Anterior cingulate cortex (tissue), 58 donors: ENCODE measurements around the gene KRTAP5-4.
"Not testable (repeated sequence)": the region's sequence is repeated elsewhere in the genome, so short reads cannot be mapped to it uniquely, and the experiment has no call there.

Source experiments
- DNase-seq, 58 donors: peaks; one replicate each; lab custom pipeline; 2025; lab: John Stamatoyannopoulos, UW

The KRTAP5-4 gene

DNA sequence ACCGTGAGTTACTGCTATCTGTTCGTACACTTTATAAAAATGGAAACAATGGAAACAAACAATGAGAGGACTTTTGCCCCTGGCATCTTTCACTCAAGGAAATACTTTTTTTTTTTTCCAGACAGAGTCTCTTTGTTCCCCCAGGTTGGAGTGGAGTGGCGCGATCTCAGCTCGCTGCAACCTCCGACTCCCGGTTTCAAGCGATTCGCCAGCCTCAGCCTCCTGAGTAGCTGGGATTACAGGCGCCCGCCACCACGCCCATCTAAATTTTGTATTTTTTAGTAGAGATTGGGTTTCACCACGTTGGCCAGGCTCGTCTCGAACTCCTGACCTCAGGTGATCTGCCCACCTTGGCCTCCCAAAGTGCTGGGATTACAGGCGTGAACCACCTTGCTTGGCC, 46.2 kb downstream of the KRTAP5-4 start:
- DNase-seq: not testable (repeated sequence)

DNA sequence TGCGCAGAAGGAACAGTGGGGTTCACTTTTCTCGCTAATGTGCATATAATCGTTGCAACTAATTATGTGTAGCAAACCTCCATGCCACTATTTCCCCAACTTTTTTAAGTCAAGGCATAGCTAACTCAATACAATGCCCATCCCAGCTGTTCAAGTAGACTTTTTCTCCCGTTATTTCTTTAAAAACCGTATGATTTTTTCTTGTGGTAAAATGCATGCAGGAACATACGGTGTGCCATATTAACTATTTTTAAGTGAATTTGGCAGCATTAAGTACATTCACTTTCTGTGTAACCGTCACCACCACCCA, 47.0 kb downstream of the KRTAP5-4 start:
- DNase-seq: no peak

DNA sequence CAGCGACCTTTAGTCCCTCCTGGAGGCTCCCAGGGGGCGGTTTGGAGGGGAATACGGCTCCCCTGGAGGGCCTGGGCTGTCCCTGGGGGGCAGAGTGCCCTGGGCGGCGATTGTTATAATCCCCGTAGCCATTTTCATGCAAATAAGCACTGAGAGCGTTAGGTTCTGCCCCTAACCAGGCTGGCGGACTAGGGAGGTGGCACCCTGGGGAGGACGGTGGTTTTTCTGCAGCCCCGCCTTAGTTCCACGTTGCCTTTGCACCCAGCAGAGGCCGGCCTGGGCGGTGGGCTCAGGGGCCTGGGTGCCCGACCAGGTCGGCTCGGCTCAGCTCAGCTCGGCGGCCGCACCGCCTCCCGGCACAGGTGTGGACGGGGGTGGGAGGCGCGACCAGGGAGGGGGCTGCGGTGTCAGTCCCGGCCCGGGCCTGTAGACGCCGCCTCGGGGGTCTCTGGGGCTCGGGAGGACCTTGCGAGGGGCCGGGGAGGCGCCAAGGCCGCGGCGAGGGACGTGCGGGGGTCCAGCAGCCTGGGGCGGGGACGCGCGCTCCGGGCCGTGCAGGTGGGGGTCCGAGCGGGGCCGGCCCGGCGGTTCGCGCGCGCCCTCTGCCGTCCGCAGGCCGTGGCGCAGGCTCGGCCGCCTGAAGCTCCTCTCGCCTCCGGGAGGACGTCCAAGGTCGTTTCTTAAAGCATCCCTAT, 47.6 kb downstream of the KRTAP5-4 start:
- peak in 35 of 58 donors; percentile 20 to 71 (median 50) for DNase-seq

DNA sequence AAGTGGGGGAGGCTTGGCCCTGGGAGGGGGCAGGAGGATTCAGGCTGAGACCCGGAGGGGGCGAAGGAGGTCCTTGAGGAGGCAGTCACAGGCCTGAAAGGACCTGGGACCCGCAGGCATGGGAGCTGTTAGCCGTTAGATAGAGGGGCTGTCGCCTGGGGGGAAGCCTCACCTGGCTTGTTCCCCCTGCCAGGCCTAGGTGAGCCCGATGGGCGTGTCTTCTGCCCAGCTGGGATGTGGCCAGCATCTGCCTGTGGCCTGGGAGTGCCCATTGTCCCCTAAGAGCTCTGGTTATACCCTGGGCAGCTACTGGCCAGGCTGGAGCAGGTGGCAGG, 48.1 kb downstream of the KRTAP5-4 start:
- DNase-seq: peak in 1 of 58 donors; percentile 49

DNA sequence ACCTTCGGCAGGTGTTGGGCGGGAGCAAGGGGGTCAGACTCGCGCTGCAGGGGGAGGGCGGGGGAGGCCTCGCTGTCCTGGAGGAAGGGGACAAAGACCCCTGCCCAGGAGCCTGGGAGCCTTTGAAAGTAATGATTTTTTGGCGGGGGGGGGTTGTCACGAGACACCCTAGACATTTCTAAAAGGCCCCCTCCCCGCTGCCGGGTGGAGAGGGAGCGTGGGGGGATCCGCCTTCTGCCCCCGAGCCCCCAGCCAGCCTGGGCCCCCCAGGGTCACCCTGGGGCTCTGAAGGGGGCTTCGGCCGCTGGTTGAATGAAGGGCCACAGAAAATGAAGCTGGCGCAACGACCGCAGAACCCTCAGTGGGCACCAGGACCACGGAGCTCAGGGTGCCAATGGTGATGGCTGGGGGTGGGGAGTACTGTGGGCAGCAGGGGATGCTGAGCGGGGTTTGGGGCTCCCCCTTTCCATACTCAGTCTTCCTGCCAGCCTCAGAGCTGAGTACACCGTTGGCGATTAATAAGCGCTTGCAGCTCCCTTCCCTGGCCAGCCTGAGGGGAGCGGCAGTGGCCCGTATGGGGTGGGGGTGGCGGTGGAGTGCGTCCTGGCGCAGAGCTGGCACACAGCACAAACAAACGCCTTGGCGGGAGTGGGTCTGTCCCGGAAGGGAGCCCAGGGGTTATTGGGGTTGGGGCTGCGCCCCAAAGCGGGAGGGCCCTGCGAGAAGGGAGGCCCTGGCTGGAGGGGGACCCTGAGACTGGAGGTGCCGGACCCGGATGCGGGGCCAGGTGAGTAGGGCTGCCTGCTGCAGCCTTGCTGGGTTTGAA, 48.6 kb downstream of the KRTAP5-4 start:
- peak in 20 of 58 donors; percentile 27 to 67 (median 40) for DNase-seq

DNA sequence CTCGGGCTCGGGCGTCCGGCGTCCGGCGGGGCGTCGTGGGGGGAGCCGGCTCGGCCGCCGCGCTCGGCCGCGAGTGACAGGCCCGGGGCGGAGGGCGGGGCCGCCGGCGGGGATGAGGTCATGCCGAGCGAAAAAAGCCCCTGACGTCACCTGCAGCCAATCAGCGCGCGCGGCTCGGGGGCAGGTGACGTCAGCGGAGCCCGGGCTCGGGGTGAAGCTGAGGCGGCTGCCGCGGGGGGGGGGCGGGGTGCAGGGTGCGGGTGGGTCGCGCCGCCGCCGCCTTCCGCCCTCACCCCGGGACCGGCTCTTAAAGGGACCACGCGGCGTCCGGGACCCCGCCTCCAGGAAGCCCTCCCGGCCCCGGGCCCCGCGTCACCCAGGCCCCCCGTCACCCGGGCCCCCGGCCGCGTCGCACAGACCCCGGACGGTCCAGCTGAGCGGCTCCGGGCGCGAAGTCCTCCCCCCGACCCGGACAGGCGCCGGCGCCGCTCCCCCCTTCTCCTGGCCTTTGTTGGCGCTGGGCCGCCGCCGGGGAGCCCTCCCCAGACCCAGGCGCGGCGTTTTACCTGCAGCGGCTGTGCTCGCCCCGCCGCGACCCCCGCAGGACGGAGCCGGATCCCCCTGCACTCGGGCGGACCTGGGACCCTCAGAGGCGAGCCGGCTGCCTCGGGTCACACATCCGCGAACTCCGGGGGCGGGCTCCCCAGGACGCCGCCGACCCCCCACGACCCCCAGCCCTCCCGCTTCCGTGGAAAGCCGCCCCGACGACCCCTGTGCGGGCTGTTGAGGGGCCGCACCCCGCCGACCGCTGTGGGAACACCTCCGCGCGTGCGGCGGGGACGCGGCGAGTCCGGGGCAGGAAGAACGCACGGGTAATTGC, 49.5 kb downstream of the KRTAP5-4 start, which contains the start of gene DUSP8:
DUSP8 (minus strand) TSS at position 75 of the 880 bp plus-strand sequence. CDS start 6,445 bp downstream, outside the sequence.
- peak in 54 of 58 donors; percentile 39 to 95 (median 84) for DNase-seq

DNA sequence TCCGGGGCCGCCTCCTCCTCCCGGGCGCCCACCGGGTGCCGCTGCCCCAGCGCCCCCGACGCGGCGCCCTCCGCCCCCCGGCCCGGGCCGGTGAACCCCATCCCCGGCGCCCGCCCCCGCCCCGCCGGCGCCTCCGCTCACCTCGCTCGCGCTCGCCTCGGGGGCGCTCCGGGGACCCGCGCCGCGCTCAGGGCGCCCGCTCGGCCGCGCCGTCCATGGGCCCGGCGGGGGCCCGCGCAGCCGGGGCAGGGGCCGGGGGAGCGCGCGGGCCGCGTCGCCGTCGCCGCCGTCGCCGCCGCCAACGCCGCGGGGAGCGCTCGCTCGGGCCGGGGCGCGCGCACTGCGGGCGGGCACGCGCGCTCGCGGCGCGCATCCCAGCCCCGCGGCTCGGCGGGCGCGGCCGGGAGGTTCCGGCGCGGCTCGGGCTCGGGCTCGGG, 50.2 kb downstream of the KRTAP5-4 start:
- no peak for DNase-seq
